HL-60 (cell line): ENCODE data around the gene CNTNAP3B.
"Not testable (repeated sequence)": the region's sequence is repeated elsewhere in the genome, so short reads cannot be mapped to it uniquely, and the experiment has no call there.

Experiments used
- CTCF ChIP-seq: IDR thresholded peaks from one replicate; pipeline ENCODE4 v1.5.1; 2011; ENCODE audit warnings: low read length, control low read depth, inconsistent platforms; ENCODE audit not compliant: insufficient read depth
- POLR2AphosphoS5 ChIP-seq: IDR thresholded peaks from 2 replicates; pipeline ENCODE4 v1.6.1; 2012; ENCODE audit warnings: low read depth

GRCh38 chr9:41851848-41852740 lies 277.1 kb downstream of the CNTNAP3B start:
- not testable (repeated sequence) for TF ChIP-seq CTCF, POLR2AphosphoS5
